GM13977 (cell line): ENCODE measurements around the gene ATRNL1.

ENCODE experiments used
- DNase-seq: peaks from one replicate; pipeline ENCODE4 v3.0.0; 2012; ENCODE audit warnings: low spot score
- CTCF ChIP-seq: IDR thresholded peaks from 2 replicates; pipeline ENCODE4 v1.5.1; 2012; ENCODE audit warnings: mild to moderate bottlenecking, control low read depth; ENCODE audit not compliant: insufficient read depth; ENCODE audit errors: extremely low read depth, missing control alignments
- in situ Hi-C: fragments of 300-500 bp; cut with MboI; formaldehyde crosslinking; loops from one replicate; pipeline ENCODE4 v1.12.0; 2022; ENCODE audit warnings: low sequenced_read_pairs, low pct_unique_long_range_greater_than_20kb, mixed read lengths, inconsistent platforms; ENCODE audit not compliant: unreplicated experiment

The ATRNL1 gene

GRCh38 chr10:115422624-115423023 lies 329.5 kb downstream of the ATRNL1 start:
- DNase-seq: no peak
- no peak for TF ChIP-seq CTCF
- in situ Hi-C loops: loop anchor here (25.0 kb wide), 1 partner anchor 560 kb away; no protein-coding TSS in a partner anchor

- in situ Hi-C loops: no loop called here
- DNase-seq: no peak
- TF ChIP-seq CTCF: no peak
Observed at GRCh38 chr10:115427611-115428010, 334.4 kb downstream of the ATRNL1 start.

GRCh38 chr10:115432188-115432819 lies 339.1 kb downstream of the ATRNL1 start:
- TF ChIP-seq CTCF: peak; percentile 31
- DNase-seq: peak; percentile 14

GRCh38 chr10:115436999-115437398 lies 343.8 kb downstream of the ATRNL1 start:
- in situ Hi-C loops: no loop called here
- no peak for TF ChIP-seq CTCF
- DNase-seq: no peak

More at GRCh38 chr10:115432188-115432819, 339.1 kb downstream of the ATRNL1 start:
- in situ Hi-C loops: no loop called here

GRCh38 chr10:115441907-115442545 lies 348.9 kb downstream of the ATRNL1 start:
- no peak for DNase-seq
- no peak for TF ChIP-seq CTCF
- in situ Hi-C loops: no loop called here

- in situ Hi-C loops: no loop called here
Observed at GRCh38 chr10:115456812-115457211, 363.6 kb downstream of the ATRNL1 start.

More at GRCh38 chr10:115456812-115457211, 363.6 kb downstream of the ATRNL1 start:
- no peak for DNase-seq
- TF ChIP-seq CTCF: no peak
